Left hindlimb (tissue), 1 donor: ENCODE data around the gene AP1S1.
"Not testable (repeated sequence)": the region's sequence is repeated elsewhere in the genome, so short reads cannot be mapped to it uniquely, and the experiment has no call there.

Experiments used
- DNase-seq: peaks from one replicate; pipeline ENCODE4 v3.0.0-alpha.2; 2018

AP1S1 gene

GRCh38 chr7:101125989-101126650 is 28.2 kb upstream of the AP1S1 start:
- peak; percentile 83 for DNase-seq

- peak; percentile 94 for DNase-seq
These were observed 27.4 kb upstream of the AP1S1 start, which contains the start of gene SERPINE1 for GRCh38 chr7:101126651-101127459. SERPINE1 (plus strand) TSS chr7:101127104; CDS start chr7:101128394, 1,290 bp downstream.

- no peak for DNase-seq
These were observed 26.7 kb upstream of the AP1S1 start for GRCh38 chr7:101127460-101128039.

- no peak for DNase-seq
These were observed 26.0 kb upstream of the AP1S1 start for GRCh38 chr7:101128040-101128834.

- DNase-seq, result no peak
These were observed 24.6 kb upstream of the AP1S1 start for GRCh38 chr7:101129603-101130117.

GRCh38 chr7:101132626-101133600 is 21.4 kb upstream of the AP1S1 start:
- not testable (repeated sequence) for DNase-seq

- no peak for DNase-seq
These were observed 20.5 kb upstream of the AP1S1 start for GRCh38 chr7:101133621-101134398.

GRCh38 chr7:101134399-101134980 is 19.8 kb upstream of the AP1S1 start:
- DNase-seq, result no peak

- no peak for DNase-seq
These were observed 16.5 kb upstream of the AP1S1 start for GRCh38 chr7:101137651-101138212.

- peak; percentile 74 for DNase-seq
These were observed 15.9 kb upstream of the AP1S1 start for GRCh38 chr7:101138213-101138870.

GRCh38 chr7:101140339-101140699 is 14.0 kb upstream of the AP1S1 start:
- no peak for DNase-seq

GRCh38 chr7:101140746-101141382 is 13.4 kb upstream of the AP1S1 start:
- DNase-seq, result no peak

- DNase-seq, result no peak
These were observed 2.2 kb upstream of the AP1S1 start for GRCh38 chr7:101151908-101152651.

- no peak for DNase-seq
These were observed 422 bp downstream of the AP1S1 start for GRCh38 chr7:101154693-101155102.

- DNase-seq, result no peak
These were observed 1.0 kb downstream of the AP1S1 start for GRCh38 chr7:101155303-101155702.

GRCh38 chr7:101156277-101156676 is 2.0 kb downstream of the AP1S1 start:
- DNase-seq, result no peak

- no peak for DNase-seq
These were observed 2.8 kb downstream of the AP1S1 start for GRCh38 chr7:101156866-101157589.
